GM06990 (cell line): ENCODE data around the gene EP400.

Source experiments
- DNase-seq: peaks from one replicate; pipeline ENCODE4 v3.0.0-alpha.2; 2011; ENCODE audit not compliant: insufficient read length; ENCODE audit errors: extremely low read depth
- H3K27me3 ChIP-seq: replicated peaks from 2 replicates; pipeline ENCODE4 v1.6.0; 2011; ENCODE audit warnings: low read length; ENCODE audit not compliant: control insufficient read depth, insufficient read depth
- H3K36me3 ChIP-seq: 2 replicates; pipeline ENCODE4 v1.5.1; 2011; ENCODE audit warnings: low read length; ENCODE audit not compliant: control insufficient read depth, insufficient read depth
- H3K4me3 ChIP-seq: replicated peaks from 2 replicates; pipeline ENCODE4 v1.5.1; 2011; ENCODE audit warnings: low read depth, mild to moderate bottlenecking, control low read depth, low read length
- CTCF ChIP-seq: IDR thresholded peaks from 2 replicates; pipeline ENCODE4 v1.5.1; 2011; ENCODE audit warnings: low read length, control low read depth, mild to moderate bottlenecking, inconsistent platforms; ENCODE audit not compliant: insufficient read depth, poor library complexity, severe bottlenecking

Gene EP400

DNA sequence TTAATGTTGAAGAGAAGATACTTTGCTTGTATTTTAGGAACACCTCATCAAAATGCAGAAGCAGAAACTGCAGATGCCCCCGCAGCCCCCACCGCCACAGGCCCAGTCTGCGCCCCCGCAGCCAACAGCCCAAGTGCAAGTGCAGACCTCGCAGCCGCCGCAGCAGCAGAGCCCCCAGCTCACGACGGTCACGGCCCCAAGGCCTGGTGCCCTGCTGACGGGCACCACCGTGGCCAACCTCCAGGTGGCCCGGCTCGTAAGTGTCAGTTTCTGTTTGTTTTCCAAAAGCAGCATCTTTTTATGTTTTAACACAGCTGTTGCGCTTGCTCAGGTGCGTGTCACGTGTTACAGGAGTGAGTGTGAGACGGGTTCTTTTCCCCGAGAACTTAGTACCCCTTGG lies 114.9 kb downstream of the EP400 start:
- Histone ChIP-seq H3K4me3 (no peak overlapping the region), H3K27me3 (no peaks in the 10 kb centered on the region), H3K36me3 (peaks cover 30% of the 10 kb centered on the region)
- no peak for DNase-seq
- no peak for TF ChIP-seq CTCF

- H3K4me3 ChIP-seq: no peak overlapping the region
- H3K36me3 ChIP-seq: peaks cover 30% of the 10 kb centered on the region
- DNase-seq: no peak
- H3K27me3 ChIP-seq: no peaks in the 10 kb centered on the region
- TF ChIP-seq CTCF: no peak
These were observed 115.5 kb downstream of the EP400 start for GRCh38 chr12:132065203-132065602.

DNA sequence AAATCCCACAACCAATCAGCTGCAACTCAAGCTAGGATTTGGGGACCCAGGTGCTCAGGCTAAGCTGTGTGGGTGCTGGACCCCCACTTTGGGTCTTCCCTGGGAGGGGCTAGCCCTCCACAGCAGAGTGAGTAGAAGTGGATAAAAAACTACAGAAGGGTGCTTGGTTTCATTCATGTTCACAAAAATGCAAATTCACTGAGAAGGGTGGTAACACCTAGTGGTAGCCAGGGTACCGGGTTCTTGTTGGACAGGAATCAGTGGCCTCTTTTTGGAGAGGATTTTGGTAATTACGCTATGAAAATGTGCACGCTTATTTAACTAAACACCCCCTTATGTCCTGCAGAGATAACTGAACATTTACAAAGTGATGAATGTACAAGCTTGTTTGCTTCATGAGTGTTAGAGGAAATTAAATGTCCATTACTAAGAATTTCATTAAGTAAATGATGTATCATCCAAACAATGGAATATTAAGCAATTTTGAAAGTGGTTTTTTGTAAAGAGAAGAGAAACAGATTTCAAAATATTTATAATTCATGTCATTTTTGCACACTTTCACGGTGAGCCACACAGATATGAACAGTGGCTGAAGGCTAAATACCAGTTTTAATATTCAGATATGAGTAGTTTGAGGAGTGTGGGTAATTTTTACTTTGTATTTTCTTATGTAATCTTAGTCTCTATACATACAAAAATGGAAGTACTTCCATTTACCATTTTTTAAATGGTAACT lies 116.0 kb downstream of the EP400 start:
- DNase-seq: no peak
- no peak for TF ChIP-seq CTCF
- H3K27me3 ChIP-seq: no peaks in the 10 kb centered on the region
- no peak overlapping the region for H3K4me3 ChIP-seq
- peaks cover 30% of the 10 kb centered on the region for H3K36me3 ChIP-seq

DNA sequence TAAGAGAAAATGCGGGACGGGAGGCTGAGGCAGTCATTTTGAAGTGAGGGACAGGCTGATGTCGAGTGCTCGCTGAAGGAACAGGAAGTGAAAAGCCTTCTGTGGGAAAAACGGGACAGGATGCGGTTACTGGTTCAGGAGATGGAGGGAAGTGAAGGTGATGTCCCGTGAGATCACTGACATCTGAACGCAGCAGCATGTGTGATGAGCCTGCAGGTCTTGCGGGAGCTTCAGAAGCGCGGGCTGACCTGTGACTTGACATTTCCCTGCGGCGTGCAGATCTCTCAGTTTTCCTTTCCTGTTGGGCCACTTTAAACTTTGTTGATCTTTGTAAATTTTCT lies 116.6 kb downstream of the EP400 start:
- TF ChIP-seq CTCF: no peak
- Histone ChIP-seq H3K4me3 (no peak overlapping the region), H3K27me3 (no peaks in the 10 kb centered on the region), H3K36me3 (peaks cover 29% of the 10 kb centered on the region)
- no peak for DNase-seq

- H3K4me3 ChIP-seq: no peak overlapping the region
- TF ChIP-seq CTCF: no peak
- H3K36me3 ChIP-seq: peaks cover 26% of the 10 kb centered on the region
These were observed 117.0 kb downstream of the EP400 start for GRCh38 chr12:132066749-132067148.

DNA sequence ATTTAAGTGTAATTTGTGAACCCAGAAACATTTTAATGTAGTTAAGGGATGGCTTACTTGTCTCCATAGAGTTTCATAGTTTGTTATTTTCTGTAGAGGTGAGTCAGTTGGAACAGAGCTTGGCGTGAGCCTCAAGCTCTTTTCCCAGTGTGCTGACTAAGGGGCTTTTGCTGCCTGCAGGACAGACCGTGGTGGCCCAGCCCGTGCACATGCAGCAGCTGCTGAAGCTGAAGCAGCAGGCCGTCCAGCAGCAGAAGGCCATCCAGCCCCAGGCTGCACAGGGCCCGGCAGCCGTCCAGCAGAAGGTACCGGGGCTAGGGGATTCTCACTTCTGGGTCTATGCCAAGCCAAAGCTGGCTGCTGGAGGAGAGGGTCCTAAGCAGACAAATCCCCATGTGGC lies 117.4 kb downstream of the EP400 start:
- TF ChIP-seq CTCF: no peak

More at GRCh38 chr12:132066749-132067148, 117.0 kb downstream of the EP400 start:
- no peaks in the 10 kb centered on the region for H3K27me3 ChIP-seq
- no peak for DNase-seq

More for the DNA sequence above, 117.4 kb downstream of the EP400 start:
- peaks cover 26% of the 10 kb centered on the region for H3K36me3 ChIP-seq
- H3K4me3 ChIP-seq: no peak overlapping the region
- no peak for DNase-seq
- H3K27me3 ChIP-seq: no peaks in the 10 kb centered on the region
